Stimulated activated CD4-positive, alpha-beta T cell treated with anti-CD3 and anti-CD28 coated beads, TNF-alpha, amount 100 ng/mL, for 4 hours (primary cell): ENCODE results near the gene L3MBTL2.
"Not testable (repeated sequence)": the region's sequence is repeated elsewhere in the genome, so short reads cannot be mapped to it uniquely, and the experiment has no call there.

Experiments
- DNase-seq, 3 experiments: peaks; one replicate each; pipeline ENCODE4 v3.0.0-alpha.2; 2020; ENCODE audit warnings: low read depth in 3 of 3

Gene L3MBTL2

DNA sequence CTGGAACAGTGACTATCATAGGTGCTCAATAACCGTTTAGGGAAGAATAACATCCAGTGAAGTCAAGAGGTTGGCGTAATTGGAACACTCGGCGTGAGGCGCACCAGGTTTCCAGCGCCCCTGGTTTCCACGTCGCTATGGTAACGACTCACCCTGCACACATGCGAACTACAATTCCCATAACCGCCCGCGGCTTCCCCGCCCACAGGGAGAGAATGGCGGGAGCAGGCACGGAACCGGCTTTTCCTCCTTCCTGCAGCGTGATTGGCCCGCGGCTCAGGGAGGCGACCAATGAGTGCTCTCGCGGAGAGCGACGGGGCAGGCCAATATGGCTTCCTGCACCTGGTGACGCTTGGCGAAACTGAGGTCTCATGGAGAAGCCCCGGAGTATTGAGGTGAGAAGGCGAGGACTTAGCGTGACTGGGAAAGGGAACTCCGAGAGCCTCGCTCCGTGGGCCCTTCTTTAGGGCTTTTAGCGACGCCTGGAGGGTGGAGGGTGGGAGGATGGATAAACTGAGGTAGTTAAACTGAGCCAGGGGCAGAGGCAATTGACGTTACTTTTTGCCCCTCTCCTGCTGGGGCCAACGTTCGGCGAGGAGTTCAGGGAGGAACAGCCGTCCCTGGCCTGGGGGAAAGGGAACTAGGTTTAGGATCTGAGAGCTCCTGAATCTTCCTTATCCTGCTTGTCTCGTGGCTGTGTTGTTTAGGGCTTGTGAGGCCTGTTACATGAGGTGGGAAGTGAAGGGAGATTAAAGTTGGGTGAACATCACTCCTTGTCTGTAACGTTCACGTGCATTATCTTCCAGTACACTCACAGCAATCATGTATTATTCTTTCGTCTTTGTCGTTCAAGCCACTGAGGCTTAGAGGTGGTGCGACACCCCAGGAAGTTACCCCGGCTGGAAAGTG lies at the start of gene L3MBTL2:
L3MBTL2 (plus strand) TSS at position 321 of the 909 bp plus-strand sequence; CDS start at position 372, 51 bp downstream.
- peak; percentile 91 to 99 (median 96) for DNase-seq

DNA sequence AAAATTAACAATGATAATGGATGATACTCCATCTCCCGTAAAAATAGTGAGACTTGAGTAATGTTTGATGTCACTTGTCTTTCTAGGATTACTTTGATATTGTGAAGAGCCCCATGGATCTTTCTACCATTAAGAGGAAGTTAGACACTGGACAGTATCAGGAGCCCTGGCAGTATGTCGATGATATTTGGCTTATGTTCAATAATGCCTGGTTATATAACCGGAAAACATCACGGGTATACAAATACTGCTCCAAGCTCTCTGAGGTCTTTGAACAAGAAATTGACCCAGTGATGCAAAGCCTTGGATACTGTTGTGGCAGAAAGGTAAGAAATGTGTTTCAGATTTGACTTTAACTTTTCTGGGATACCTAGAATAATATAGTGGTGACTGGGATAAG lies 48.0 kb upstream of the L3MBTL2 start:
- DNase-seq, result no peak

GRCh38 chr22:41169157-41169556 lies 36.0 kb upstream of the L3MBTL2 start:
- no peak for DNase-seq

GRCh38 chr22:41171996-41172395 lies 33.1 kb upstream of the L3MBTL2 start:
- no peak for DNase-seq

DNA sequence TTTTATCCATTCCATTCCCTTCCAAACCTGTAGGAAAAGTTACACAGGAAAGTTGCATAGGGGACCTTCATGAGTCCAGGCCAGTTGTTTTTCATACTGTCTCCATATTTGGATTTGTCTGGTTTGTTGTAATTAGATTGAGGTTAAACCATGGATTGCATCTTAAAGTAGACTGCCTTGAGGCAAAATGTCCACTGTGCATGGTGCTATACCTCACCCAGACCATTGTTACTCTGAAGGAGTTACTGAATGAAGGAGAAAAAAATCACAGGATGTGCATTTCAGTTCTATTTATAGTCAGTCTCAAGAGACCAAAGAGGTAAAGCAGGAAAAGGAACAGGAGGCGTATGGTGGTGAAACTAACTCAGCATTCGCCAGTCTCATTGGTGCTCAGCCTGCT lies 29.6 kb upstream of the L3MBTL2 start:
- no peak for DNase-seq

GRCh38 chr22:41177040-41177621 lies 28.0 kb upstream of the L3MBTL2 start:
- DNase-seq, result no peak

GRCh38 chr22:41177622-41178424 lies 27.3 kb upstream of the L3MBTL2 start:
- DNase-seq, result no peak

- no peak for DNase-seq
These were observed 26.6 kb upstream of the L3MBTL2 start for GRCh38 chr22:41178425-41178975.

DNA sequence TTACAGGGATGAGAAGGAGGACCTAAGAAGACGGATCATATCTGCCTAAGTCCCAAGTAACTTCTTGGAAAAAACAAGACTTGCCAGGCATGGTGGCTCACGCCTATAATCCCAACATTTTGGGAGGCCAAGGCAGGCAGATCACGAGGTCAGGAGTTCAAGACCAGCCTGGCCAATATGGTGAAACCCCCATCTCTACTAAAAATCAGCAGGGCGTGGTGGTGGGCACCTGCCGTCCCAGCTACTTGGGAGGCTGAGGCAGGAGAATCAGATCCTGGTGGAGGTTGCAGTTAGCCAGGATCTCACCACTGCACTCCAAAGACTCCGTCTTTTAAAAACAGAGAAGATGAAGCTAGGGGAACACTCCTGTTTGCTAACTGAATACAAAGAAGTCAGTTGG lies 24.8 kb upstream of the L3MBTL2 start:
- DNase-seq, result not testable (repeated sequence)

DNA sequence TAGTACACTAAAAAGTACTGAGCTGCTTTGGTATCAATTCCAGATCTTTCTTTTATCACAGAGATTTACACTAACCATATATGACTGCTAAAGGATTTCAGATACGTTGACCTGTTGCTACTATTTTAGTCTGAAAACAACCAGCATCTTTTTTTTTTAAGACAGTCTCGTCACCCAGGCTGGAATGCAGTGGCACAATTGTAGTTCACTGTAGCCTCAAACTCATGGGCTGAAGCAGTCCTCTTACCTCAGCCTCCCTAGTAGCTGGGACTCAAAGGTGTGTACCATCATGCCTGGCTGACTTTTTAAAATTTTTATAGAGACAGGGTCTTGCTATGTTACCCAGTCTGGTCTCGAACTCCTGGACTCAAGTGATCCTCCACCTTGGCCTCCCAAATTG lies 24.2 kb upstream of the L3MBTL2 start:
- no peak for DNase-seq

- no peak for DNase-seq
These were observed 23.5 kb upstream of the L3MBTL2 start for GRCh38 chr22:41181349-41182241.

DNA sequence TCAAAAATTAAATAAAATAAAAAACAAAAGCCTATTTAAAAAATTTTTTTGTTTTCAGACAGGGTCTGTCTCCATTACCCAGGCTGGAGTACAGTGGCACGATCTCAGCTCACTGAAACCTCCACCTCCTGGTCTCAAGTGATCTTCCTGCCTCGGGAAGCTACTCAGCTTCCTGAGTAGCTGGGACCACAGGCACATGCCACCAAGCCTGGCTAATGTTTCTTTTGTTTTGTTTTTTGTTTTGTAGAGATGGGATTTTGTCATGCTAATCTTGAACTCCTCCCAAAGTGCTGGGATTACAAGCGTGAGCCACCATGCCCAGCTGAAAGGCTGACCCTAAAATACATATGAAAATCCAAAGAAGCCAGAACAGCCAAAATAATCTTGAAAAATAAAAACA lies 20.4 kb upstream of the L3MBTL2 start:
- no peak for DNase-seq

DNA sequence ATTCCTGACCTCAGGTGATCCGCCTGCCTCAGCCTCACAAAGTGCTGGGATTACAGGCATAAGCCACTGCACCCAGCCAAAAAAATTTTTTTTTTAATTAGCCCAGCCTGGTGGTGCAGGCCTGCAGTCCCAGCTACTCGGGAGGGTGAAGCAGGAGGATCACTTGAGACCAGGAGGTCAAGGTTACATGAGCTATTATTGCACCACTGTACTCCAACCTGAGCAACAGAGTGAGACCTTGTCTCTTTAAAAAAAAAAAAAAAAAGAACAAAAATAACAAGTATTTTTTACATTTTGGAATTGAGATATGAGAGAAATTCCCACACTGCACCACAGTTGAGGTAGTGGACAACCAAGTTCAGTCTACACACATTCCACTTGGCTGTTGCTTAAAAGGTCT lies 13.6 kb upstream of the L3MBTL2 start:
- no peak for DNase-seq

DNA sequence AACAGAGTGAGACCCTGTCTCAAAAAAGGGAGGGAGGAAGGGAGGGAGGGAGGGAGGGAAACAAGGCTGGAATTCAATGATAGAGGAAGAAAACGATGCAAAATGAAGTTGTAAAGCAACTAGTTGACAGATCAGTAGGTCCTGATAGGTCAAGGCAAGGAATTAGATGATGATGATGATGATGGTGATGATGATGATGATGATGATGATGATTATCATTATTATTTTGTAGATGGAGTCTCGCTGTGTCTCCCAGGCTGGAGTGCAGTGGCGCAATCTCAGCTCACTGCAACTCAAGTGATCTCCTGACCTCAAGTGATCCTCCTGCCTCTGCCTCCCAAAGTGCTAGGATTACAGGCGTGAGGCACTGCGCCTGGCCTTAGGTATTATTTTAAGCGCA lies 11.3 kb upstream of the L3MBTL2 start:
- DNase-seq, result no peak

- peak; percentile 68 to 83 (median 75) for DNase-seq
These were observed 7.8 kb upstream of the L3MBTL2 start for GRCh38 chr22:41197038-41197972.

GRCh38 chr22:41198027-41198580 lies 7.0 kb upstream of the L3MBTL2 start:
- peak in 2 of 3 experiments; percentile 31 to 36 for DNase-seq

GRCh38 chr22:41201141-41201540 lies 4.0 kb upstream of the L3MBTL2 start:
- DNase-seq, result no peak

- no peak for DNase-seq
These were observed 2.0 kb upstream of the L3MBTL2 start for GRCh38 chr22:41203118-41203517.

DNA sequence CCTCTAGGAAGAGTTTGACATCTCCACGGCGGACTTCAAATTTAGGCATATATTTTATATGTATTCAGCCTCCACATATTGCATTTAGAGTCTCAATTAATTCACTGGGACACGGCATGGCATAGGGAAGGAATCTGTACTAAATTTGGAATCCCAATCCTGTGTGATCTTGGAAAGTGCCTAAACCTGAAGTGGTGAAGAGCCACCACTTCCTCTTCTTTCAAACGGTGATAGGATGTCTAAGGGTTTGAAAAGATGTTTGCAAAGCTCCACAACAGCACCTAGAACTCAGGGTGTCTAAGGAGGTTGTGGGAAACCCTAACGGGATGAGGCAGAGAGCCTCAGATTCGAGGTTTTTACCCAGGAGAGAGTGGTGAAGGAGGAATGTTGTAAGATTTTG lies 1.0 kb upstream of the L3MBTL2 start:
- no peak for DNase-seq

- DNase-seq, result no peak
These were observed 1.6 kb downstream of the L3MBTL2 start for GRCh38 chr22:41206719-41207118.
